ENCODE data around the gene RAB11FIP2. TPM values are rescaled to one million over a fixed set of nuclear protein-coding genes. Genes with fewer than 3 reads are reported as not detected.

RAB11FIP2 gene
- total and polyA plus RNA-seq, 10 donors: 3.3 to 38.5 (median 22.6) TPM

- intact Hi-C loops (cut with DNase I; ENCODE audit: low total_unique reads): no loop called here
- H3K9me3 ChIP-seq: peaks cover 0 to 24% (median 13%) of the 10 kb centered on the region in 8 donors
- H3K27ac ChIP-seq: no peak overlapping the region
- no peak for DNase-seq
- no peaks in the 10 kb centered on the region for H3K4me1 ChIP-seq
- WGBS, 5 donors: 96 to 98% (median 97%) methylated on average over 4 of the region's 4 CpGs
- no peak overlapping the region for H3K4me3 ChIP-seq
- TF ChIP-seq POLR2AphosphoS5 (IDR thresholded peaks at IDR 0.05) (no peak), CTCF (IDR thresholded peaks at IDR 0.05 in 8 of 11, conservative IDR thresholded peaks at IDR 0.05 in 3 of 11) (no peak)
- peaks cover 0 to 13% (median 0%) of the 10 kb centered on the region in 6 donors for H3K36me3 ChIP-seq
- H3K27me3 ChIP-seq (replicated peaks in 1 of 7): no peaks in the 10 kb centered on the region
These were observed 56.8 kb downstream of the RAB11FIP2 start for GRCh38 chr10:117989962-117990361.

- H3K4me3 ChIP-seq: no peak overlapping the region
- H3K4me1 ChIP-seq: no peaks in the 10 kb centered on the region
- H3K9me3 ChIP-seq: peaks cover 0 to 24% (median 13%) of the 10 kb centered on the region in 8 donors
- intact Hi-C loops (cut with DNase I; ENCODE audit: low total_unique reads): no loop called here
- H3K36me3 ChIP-seq: peaks cover 0 to 5% (median 0%) of the 10 kb centered on the region in 6 donors
- H3K27ac ChIP-seq: no peak overlapping the region
- no peaks in the 10 kb centered on the region for H3K27me3 ChIP-seq (replicated peaks in 1 of 7)
- TF ChIP-seq POLR2A (IDR thresholded peaks at IDR 0.05) (no peak), CTCF (IDR thresholded peaks at IDR 0.05 in 8 of 11, conservative IDR thresholded peaks at IDR 0.05 in 3 of 11) (no peak), POLR2AphosphoS5 (IDR thresholded peaks at IDR 0.05) (no peak)
- WGBS, 5 donors: 60 to 92% (median 62%) methylated on average over 2 to 3 of the region's 3 CpGs
- no peak for DNase-seq
These were observed 57.9 kb downstream of the RAB11FIP2 start for GRCh38 chr10:117988814-117989213.

GRCh38 chr10:117987244-117987909, 59.4 kb downstream of the RAB11FIP2 start:
- Histone ChIP-seq H3K27me3 (replicated peaks in 1 of 7) (no peaks in the 10 kb centered on the region), H3K36me3 (peaks cover 0 to 5% (median 0%) of the 10 kb centered on the region in 6 donors), H3K4me1 (no peaks in the 10 kb centered on the region), H3K4me3 (no peak overlapping the region), H3K9me3 (peaks cover 0 to 24% (median 13%) of the 10 kb centered on the region in 8 donors), H3K27ac (no peak overlapping the region)
- intact Hi-C loops (cut with DNase I; ENCODE audit: low total_unique reads): no loop called here
- TF ChIP-seq POLR2AphosphoS5 (IDR thresholded peaks at IDR 0.05) (no peak), CTCF (IDR thresholded peaks at IDR 0.05 in 8 of 11, conservative IDR thresholded peaks at IDR 0.05 in 3 of 11) (no peak), POLR2A (IDR thresholded peaks at IDR 0.05) (no peak)
- no peak for DNase-seq

GRCh38 chr10:117983961-117984360, 62.8 kb downstream of the RAB11FIP2 start:
- Histone ChIP-seq H3K27ac (no peak overlapping the region), H3K36me3 (no peaks in the 10 kb centered on the region), H3K4me3 (no peak overlapping the region), H3K4me1 (no peaks in the 10 kb centered on the region), H3K27me3 (replicated peaks in 1 of 7) (no peaks in the 10 kb centered on the region), H3K9me3 (peaks cover 0 to 24% (median 13%) of the 10 kb centered on the region in 8 donors)
- no peak for DNase-seq
- TF ChIP-seq POLR2AphosphoS5 (IDR thresholded peaks at IDR 0.05) (no peak), POLR2A (IDR thresholded peaks at IDR 0.05) (no peak), CTCF (IDR thresholded peaks at IDR 0.05 in 8 of 11, conservative IDR thresholded peaks at IDR 0.05 in 3 of 11) (no peak)
- 88 to 96% (median 94%) methylated on average over 2 of the region's 2 CpGs for WGBS, 5 donors
- intact Hi-C loops (cut with DNase I; ENCODE audit: low total_unique reads): no loop called here

Measured in spleen (tissue), 11 donors.